GM03348 (cell line): Measurements from ENCODE around the gene COL21A1.
A peak's percentile ranks its signal among the peaks of the same experiment; 100 is the strongest.

Source experiments
- DNase-seq: peaks from one replicate; pipeline ENCODE4 v3.0.0; 2012; ENCODE audit warnings: low spot score

COL21A1 gene

DNA sequence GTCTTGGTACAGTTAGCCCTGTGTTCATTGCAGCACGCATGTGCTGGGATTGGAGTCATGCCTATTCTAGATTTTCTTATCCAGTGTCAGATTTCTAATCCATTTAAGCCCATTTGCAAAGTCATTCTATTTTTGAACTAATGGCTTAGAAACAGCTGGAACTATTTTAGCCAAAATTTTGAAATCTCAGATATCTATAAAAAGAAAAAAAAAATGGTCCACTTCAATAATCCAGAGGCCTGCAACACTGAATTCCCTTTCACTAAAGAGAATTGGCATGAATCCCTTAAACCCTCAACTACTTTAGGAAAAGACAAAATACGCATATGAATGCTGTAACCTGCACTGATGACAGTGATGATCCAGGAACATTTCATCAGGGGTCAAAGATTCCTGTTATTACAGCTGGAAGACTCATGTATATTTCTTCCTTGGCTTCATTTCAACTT is 1.5 kb downstream of the COL21A1 start:
- peak; percentile 11 for DNase-seq

DNA sequence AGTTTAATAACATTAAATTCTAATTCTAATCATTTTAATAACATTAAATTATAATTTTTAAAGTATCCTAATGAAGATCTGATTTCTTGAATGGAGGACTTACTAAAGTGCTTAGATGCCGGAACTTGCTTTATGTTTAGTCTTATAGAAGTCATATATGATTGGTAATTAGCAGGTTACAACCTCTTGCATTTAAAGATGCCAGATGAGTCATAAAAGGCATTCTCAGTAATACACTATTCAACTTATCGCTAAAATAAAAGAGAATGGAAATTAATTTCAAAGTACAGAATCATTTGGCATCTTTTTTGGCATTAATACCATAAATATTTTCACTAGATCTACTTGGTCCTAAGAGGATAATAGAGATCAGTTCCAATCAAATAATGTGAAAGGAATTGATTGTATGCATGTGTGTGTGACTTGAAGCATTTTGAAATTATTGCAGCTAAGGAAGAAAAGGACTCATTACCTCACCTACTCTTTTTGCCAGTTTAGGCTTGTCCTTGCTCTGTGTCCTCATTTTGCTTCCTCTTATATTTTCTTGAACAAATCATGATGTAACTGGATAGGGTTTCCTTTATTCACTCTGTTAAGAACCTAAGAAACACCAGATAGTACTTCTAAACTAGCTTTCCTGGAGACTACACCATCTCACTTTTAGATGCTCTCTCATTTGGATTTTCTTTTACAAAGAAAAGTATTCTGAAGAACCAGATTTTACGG is 2.7 kb downstream of the COL21A1 start:
- DNase-seq: no peak

- no peak for DNase-seq
These were observed 3.3 kb downstream of the COL21A1 start for GRCh38 chr6:56244089-56244488.

GRCh38 chr6:56243518-56244070 is 3.8 kb downstream of the COL21A1 start:
- no peak for DNase-seq

DNA sequence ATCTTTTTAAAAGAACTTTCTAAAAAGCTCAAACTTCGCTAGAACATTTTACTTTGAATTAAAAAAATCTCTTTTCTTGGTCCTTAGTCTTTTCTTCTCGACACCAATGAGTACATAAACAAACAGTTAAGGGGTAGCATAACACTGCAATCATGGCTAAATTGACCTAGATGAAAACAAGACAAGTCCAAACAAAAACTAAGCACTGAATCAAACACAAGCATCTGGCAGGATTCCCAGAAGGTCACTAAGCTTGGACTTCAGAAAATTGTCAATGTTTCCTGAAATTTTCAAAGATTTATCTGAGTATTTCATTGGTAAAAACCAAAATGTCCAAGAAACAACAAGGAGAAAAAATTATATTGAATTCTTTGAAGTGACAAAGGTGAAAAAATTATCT is 5.0 kb downstream of the COL21A1 start:
- DNase-seq: no peak

DNA sequence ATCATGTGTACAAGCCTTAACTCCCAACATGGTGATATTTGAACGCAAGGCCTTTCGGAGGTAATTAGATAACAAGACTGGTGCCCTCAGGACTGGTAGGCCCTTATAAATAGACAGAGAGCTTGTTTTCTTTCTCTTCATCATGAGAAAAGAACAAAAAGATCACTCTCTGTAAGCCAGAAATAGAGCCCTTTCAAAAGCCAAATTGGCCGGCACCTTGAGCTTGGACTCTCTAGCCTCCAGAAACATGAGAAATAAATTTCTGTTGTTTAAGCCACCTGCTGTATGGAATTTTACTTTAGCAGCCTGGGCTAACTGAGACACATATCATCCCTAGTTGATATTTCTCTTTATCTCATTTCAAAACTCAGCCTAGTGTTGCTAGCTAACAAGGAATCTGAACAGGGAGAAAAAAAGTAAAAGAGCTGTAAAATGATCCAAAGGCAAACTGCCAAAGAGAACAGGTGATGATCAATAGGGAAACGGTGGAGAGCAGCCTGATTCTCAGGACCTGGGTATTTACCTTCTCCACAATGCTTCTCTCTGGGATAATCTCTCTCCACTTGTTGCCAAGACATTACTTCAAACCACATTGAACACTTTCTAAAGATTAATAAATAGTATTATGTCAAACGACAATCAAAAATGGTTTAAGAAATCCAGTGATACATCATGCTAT is 6.1 kb downstream of the COL21A1 start:
- no peak for DNase-seq

- DNase-seq: no peak
These were observed 9.0 kb downstream of the COL21A1 start for GRCh38 chr6:56238352-56238751.

GRCh38 chr6:56235245-56235644 is 12.1 kb downstream of the COL21A1 start:
- no peak for DNase-seq

GRCh38 chr6:56232436-56232835 is 14.9 kb downstream of the COL21A1 start:
- no peak for DNase-seq

- DNase-seq: no peak
These were observed 15.6 kb downstream of the COL21A1 start for GRCh38 chr6:56231827-56232226.

DNA sequence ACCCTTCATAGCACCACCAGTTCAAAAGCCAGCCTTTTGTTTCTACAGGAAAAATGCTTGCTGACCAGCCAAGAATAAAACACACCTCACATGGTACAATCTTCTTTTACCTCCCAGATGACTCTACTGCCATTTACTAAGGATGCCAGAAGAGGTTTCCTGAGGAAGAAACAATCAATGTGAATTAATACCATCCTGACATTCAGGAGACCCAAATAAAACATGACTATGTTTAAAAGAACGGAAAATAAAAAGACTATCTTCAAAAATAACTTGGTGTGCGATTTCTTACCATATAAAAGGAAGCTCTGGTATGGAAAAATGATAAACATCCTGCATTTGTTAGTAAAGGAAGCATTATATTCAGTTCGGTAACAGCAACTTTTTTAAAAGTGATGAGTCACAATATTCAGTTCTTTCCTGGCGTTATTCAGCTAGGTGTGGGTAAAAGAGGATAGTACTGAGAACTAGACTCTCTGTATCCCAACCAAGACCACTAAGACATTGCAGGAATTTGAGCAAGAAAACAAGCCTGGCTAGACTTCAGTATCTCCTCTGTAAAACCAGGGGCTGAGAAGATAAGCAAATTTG is 16.3 kb downstream of the COL21A1 start:
- DNase-seq: no peak

GRCh38 chr6:56227071-56227879 is 20.1 kb downstream of the COL21A1 start:
- DNase-seq: peak; percentile 12

- DNase-seq: peak; percentile 7
These were observed 23.4 kb downstream of the COL21A1 start for GRCh38 chr6:56223995-56224394.

GRCh38 chr6:56222499-56222898 is 24.9 kb downstream of the COL21A1 start:
- peak; percentile 11 for DNase-seq

DNA sequence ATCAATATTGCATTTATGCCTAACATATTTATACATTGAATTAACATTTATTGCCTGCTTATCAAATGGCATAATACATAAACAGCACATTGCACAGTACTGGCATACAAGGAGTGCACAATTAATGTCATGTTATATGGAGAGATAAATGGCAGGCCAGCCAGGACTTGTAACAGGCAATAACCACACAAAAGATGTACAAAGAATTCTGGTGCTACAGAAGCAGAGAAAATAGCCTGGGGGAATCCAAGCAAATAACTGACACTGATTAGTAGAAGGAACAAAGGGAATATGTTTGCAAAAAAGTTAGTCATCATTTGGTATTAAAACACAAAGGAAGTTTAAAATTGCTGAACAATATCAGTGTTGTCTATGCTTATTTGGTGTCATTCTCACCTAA is 27.3 kb downstream of the COL21A1 start:
- DNase-seq: no peak

DNA sequence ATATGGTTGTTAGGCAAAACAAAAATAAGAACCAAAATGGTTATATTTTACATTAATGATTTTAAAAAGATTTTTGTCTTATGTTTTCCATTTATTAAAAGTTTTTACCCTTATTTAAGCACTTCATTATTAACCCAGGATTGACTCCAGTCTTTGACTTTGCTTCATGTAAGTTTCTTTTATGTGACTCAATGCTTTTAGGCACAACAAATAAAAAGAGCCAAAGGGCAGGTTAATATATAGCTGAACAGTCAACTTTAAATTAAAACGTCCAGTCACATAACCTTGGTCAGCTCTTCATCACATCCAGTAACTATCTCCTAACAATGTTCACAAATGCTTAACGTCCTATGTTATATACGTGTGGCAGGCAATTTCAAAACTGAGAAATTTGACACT is 32.7 kb downstream of the COL21A1 start:
- DNase-seq: no peak

DNA sequence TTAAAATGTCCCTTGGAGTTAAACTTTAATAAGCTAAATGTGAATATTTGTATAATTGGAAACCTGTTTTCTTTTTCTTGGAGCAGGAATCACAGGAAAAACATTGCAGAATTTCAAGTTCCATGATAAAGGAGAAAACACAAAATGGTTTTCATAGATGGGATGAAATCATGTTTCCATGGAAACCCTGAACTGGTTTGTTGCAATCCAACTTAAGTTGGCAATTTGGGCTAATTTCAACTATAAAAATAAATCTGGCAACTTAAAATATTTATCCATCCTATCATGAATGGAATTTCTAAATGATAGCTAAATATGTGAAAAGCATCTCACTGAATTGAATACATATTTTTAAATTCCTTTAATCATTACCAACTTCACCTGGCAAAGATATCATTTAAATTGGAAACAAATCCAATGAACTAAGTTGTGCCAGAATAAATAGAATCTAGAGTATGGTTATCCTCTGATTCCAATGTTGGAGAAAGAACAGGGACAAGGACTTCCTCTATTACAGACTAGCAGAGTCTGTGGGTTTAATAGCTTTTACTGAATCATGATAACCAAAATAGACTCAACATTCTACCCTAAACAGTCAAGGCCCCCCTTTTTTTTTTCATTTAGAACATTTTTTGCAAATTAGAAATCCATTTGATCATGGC is 33.2 kb downstream of the COL21A1 start:
- no peak for DNase-seq

GRCh38 chr6:56211724-56212123 is 35.7 kb downstream of the COL21A1 start:
- no peak for DNase-seq

GRCh38 chr6:56204134-56204533 is 43.2 kb downstream of the COL21A1 start:
- DNase-seq: no peak

GRCh38 chr6:56199956-56200355 is 47.4 kb downstream of the COL21A1 start:
- DNase-seq: no peak

DNA sequence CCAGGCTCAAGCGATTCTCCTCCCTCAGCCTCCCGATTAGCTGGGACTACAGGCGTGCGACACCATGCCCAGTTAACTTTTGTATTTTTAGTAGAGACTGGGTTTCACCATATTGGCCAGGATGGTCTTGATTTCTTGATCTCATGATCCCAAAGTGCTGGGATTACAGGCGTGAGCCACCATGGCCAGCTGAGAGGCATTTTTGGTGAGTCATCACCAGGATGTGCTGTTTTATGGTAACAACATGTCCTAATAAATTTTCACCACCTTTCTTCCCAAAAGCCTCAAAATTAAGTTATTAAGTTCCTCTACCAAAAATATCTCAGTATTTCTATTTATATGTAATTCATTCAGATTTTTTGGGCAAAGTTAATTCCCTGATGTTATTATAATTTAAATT is 53.5 kb downstream of the COL21A1 start:
- no peak for DNase-seq

- DNase-seq: no peak
These were observed 59.0 kb downstream of the COL21A1 start for GRCh38 chr6:56188429-56188828.
